Suprapubic skin (tissue), 4 donors: ENCODE data around the gene PRR20G.

Experiments
- EP300 ChIP-seq: sonication (generic); formaldehyde crosslinking; IDR thresholded peaks from one replicate; pipeline ENCODE4 v1.6.1; 2017; ENCODE audit warnings: antibody characterized with exemption
- POLR2A ChIP-seq, 2 donors: fragments of 450-650 bp; IDR thresholded peaks; one replicate each; pipeline ENCODE4 v1.6.1; 2017; ENCODE audit warnings: antibody characterized with exemption in 2 of 2, mild to moderate bottlenecking in 2 of 2, moderate library complexity in 2 of 2
- POLR2AphosphoS5 ChIP-seq, 3 donors: sonication (generic); formaldehyde crosslinking; IDR thresholded peaks; one replicate each; pipeline ENCODE4 v1.6.1; 2017; ENCODE audit warnings: antibody characterized with exemption in 3 of 3
- TF ChIP-seq, protein P1 (sequence below), 2 donors: fragments of 200-600 bp in 1 of 2; fragments of 450-650 bp in 1 of 2; sonication (generic) in 1 of 2; IDR thresholded peaks; one replicate each; pipeline ENCODE4 v1.5.1; 2016 to 2019; ENCODE audit warnings: antibody characterized with exemption in 2 of 2, mild to moderate bottlenecking in 1 of 2, moderate library complexity in 1 of 2

- TF ChIP-seq, protein P1, sequence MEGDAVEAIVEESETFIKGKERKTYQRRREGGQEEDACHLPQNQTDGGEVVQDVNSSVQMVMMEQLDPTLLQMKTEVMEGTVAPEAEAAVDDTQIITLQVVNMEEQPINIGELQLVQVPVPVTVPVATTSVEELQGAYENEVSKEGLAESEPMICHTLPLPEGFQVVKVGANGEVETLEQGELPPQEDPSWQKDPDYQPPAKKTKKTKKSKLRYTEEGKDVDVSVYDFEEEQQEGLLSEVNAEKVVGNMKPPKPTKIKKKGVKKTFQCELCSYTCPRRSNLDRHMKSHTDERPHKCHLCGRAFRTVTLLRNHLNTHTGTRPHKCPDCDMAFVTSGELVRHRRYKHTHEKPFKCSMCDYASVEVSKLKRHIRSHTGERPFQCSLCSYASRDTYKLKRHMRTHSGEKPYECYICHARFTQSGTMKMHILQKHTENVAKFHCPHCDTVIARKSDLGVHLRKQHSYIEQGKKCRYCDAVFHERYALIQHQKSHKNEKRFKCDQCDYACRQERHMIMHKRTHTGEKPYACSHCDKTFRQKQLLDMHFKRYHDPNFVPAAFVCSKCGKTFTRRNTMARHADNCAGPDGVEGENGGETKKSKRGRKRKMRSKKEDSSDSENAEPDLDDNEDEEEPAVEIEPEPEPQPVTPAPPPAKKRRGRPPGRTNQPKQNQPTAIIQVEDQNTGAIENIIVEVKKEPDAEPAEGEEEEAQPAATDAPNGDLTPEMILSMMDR (IDR thresholded peaks at IDR 0.05), result no peak
- TF ChIP-seq POLR2AphosphoS5 (IDR thresholded peaks at IDR 0.05), result no peak
- TF ChIP-seq POLR2A (IDR thresholded peaks at IDR 0.05), result no peak
- TF ChIP-seq EP300, result no peak
Observed at GRCh38 chr3:127265581-127265981, 22.3 kb downstream of the PRR20G start.
